WTC11 (cell line): ENCODE results near the gene SP2. TPM values are rescaled to one million over a fixed set of nuclear protein-coding genes. Genes with fewer than 3 reads are reported as not detected.

ENCODE experiments used
- ATAC-seq: fragments of 200-7000 bp; cut with Tn5 transposase; 2 replicates; pipeline ENCODE4 v1.10.0; 2021; ENCODE audit warnings: mild to moderate bottlenecking, moderate library complexity
- CTCF ChIA-PET: fragments of 300-600 bp; sonication (Branson Sonifier 250); formaldehyde crosslinking; loops from one replicate; lab custom pipeline; 2021; ENCODE audit warnings: antibody characterized with exemption; lab: Charles Lee
- POLR2A ChIA-PET: fragments of 350-600 bp; sonication (Branson Sonifier 250); formaldehyde crosslinking; loops from one replicate; lab custom pipeline; 2021; ENCODE audit warnings: antibody characterized with exemption; lab: Charles Lee
- DNase-seq: peaks from one replicate; pipeline ENCODE4 v3.0.0; 2021; ENCODE audit warnings: low spot score
- H3K27ac Mint-ChIP-seq: 2 replicates; pipeline ENCODE4 v1.8.0; 2021; ENCODE audit warnings: mixed read lengths
- H3K27me3 Mint-ChIP-seq: 2 replicates; pipeline ENCODE4 v1.8.0; 2021; ENCODE audit warnings: low read depth, mild to moderate bottlenecking, moderate library complexity, mixed read lengths
- H3K36me3 Mint-ChIP-seq: 2 replicates; pipeline ENCODE4 v1.8.0; 2021; ENCODE audit warnings: mixed read lengths
- H3K4me1 Mint-ChIP-seq: 2 replicates; pipeline ENCODE4 v1.8.0; 2022; ENCODE audit warnings: mixed read lengths
- H3K4me3 Mint-ChIP-seq: 2 replicates; pipeline ENCODE4 v1.8.0; 2021; ENCODE audit warnings: mild to moderate bottlenecking, moderate library complexity, mixed read lengths
- H3K9me3 Mint-ChIP-seq: 2 replicates; pipeline ENCODE4 v1.8.0; 2021; ENCODE audit warnings: mixed read lengths
- ARID4B ChIP-seq: sonication (generic); formaldehyde crosslinking; IDR thresholded peaks from 2 replicates; pipeline ENCODE4 v1.8.0; 2023; ENCODE audit warnings: missing genetic modification reagents, mild to moderate bottlenecking, borderline replicate concordance
- ATF1 ChIP-seq: sonication (generic); formaldehyde crosslinking; IDR thresholded peaks from 2 replicates; pipeline ENCODE4 v1.8.1; 2023; ENCODE audit warnings: mild to moderate bottlenecking, moderate library complexity, missing genetic modification reagents
- ATF6 ChIP-seq: sonication (generic); formaldehyde crosslinking; IDR thresholded peaks from 2 replicates; pipeline ENCODE4 v1.8.1; 2023; ENCODE audit warnings: mild to moderate bottlenecking, missing genetic modification reagents
- CREM ChIP-seq: sonication (generic); formaldehyde crosslinking; IDR thresholded peaks from 2 replicates; pipeline ENCODE4 v1.8.1; 2022; ENCODE audit warnings: mild to moderate bottlenecking, missing genetic modification reagents, moderate library complexity
- E2F1 ChIP-seq: sonication (generic); formaldehyde crosslinking; IDR thresholded peaks from 2 replicates; pipeline ENCODE4 v1.8.0; 2022; ENCODE audit warnings: mild to moderate bottlenecking, missing genetic modification reagents
- E2F4 ChIP-seq: sonication (generic); formaldehyde crosslinking; IDR thresholded peaks from 2 replicates; pipeline ENCODE4 v1.8.1; 2022; ENCODE audit warnings: low read depth, mild to moderate bottlenecking, moderate library complexity, missing genetic modification reagents, borderline replicate concordance
- E2F5 ChIP-seq: sonication (generic); formaldehyde crosslinking; IDR thresholded peaks from 2 replicates; pipeline ENCODE4 v1.8.1; 2022; ENCODE audit warnings: mild to moderate bottlenecking, moderate library complexity, missing genetic modification reagents
- ETV6 ChIP-seq: sonication (generic); formaldehyde crosslinking; IDR thresholded peaks from 2 replicates; pipeline ENCODE4 v1.8.1; 2022; ENCODE audit warnings: mild to moderate bottlenecking, missing genetic modification reagents
- FOXP1 ChIP-seq: sonication (generic); formaldehyde crosslinking; IDR thresholded peaks from 2 replicates; pipeline ENCODE4 v1.8.0; 2022; ENCODE audit warnings: missing genetic modification reagents, mild to moderate bottlenecking, moderate library complexity, borderline replicate concordance
- GABPB1 ChIP-seq: sonication (generic); formaldehyde crosslinking; IDR thresholded peaks from 2 replicates; pipeline ENCODE4 v1.8.1; 2023; ENCODE audit warnings: mild to moderate bottlenecking, missing genetic modification reagents
- JAZF1 ChIP-seq: fragments of 250-450 bp; sonication (Bioruptor Pico); IDR thresholded peaks from 2 replicates; pipeline ENCODE4 v1.9.0; 2021; ENCODE audit warnings: moderate library complexity, mild to moderate bottlenecking, inconsistent platforms
- NR2C2 ChIP-seq: sonication (generic); formaldehyde crosslinking; IDR thresholded peaks from 2 replicates; pipeline ENCODE4 v1.8.0; 2022; ENCODE audit warnings: mild to moderate bottlenecking, missing genetic modification reagents
- TCF7 ChIP-seq: sonication (generic); formaldehyde crosslinking; IDR thresholded peaks from 2 replicates; pipeline ENCODE4 v1.8.0; 2022; ENCODE audit warnings: mild to moderate bottlenecking, low read depth, missing genetic modification reagents, moderate library complexity
- TEAD4 ChIP-seq: sonication (generic); formaldehyde crosslinking; IDR thresholded peaks from 2 replicates; pipeline ENCODE4 v1.8.0; 2022; ENCODE audit warnings: mild to moderate bottlenecking, missing genetic modification reagents
- ZBTB21 ChIP-seq: sonication (generic); formaldehyde crosslinking; IDR thresholded peaks from 2 replicates; pipeline ENCODE4 v1.8.1; 2023; ENCODE audit warnings: mild to moderate bottlenecking, missing genetic modification reagents, borderline replicate concordance
- ZNF232 ChIP-seq: sonication (generic); formaldehyde crosslinking; IDR thresholded peaks from 2 replicates; pipeline ENCODE4 v1.8.0; 2022; ENCODE audit warnings: mild to moderate bottlenecking, missing genetic modification reagents
- ZNF317 ChIP-seq: sonication (generic); formaldehyde crosslinking; IDR thresholded peaks from 2 replicates; pipeline ENCODE4 v1.8.1; 2023; ENCODE audit warnings: low read depth, mild to moderate bottlenecking, moderate library complexity, missing genetic modification reagents, borderline replicate concordance
- ZNF512 ChIP-seq: sonication (generic); formaldehyde crosslinking; IDR thresholded peaks from 2 replicates; pipeline ENCODE4 v1.8.1; 2022; ENCODE audit warnings: missing genetic modification reagents, borderline replicate concordance
- ZSCAN18 ChIP-seq: fragments of 250-450 bp; sonication (Bioruptor Pico); IDR thresholded peaks from 2 replicates; pipeline ENCODE4 v2.1.2; 2022; ENCODE audit warnings: mild to moderate bottlenecking, moderate library complexity
- total RNA-seq: library from RNA; stranded (reverse); gene quantifications from 3 replicates; pipeline ENCODE4 v1.2.3, GENCODE V29; 2021

Gene SP2
- total RNA-seq, 1 experiment from 2014 or later: 9.9 TPM

GRCh38 chr17:47955497-47956461, 59.7 kb downstream of the SP2 start (continued):
- TF ChIP-seq ZSCAN18 (CRISPR knock-in tag) (no peak), TEAD4 (CRISPR knock-in tag) (no peak), GABPB1 (CRISPR knock-in tag) (no peak), E2F1 (CRISPR knock-in tag) (no peak)

- Mint-ChIP-seq H3K9me3 (peaks cover 5% of the 10 kb centered on the region; the same call in 1 of the 2 replicates), H3K36me3 (no peaks in the 10 kb centered on the region), H3K27me3 (peaks cover 13% of the 10 kb centered on the region), H3K27ac (peak overlapping the region; percentile 70; the same call in 1 of the 2 replicates), H3K4me1 (peaks cover 29% of the 10 kb centered on the region), H3K4me3 (peak overlapping the region; percentile 45)
- ATAC-seq (no peak), DNase-seq (no peak)
- ChIA-PET CTCF (interaction anchor here (0.8 to 7.0 kb wide), 18 partner anchors 9 to 116 kb away, joined by 3 to 119 read pairs (median 8); partner anchors contain the start of genes CDK5RAP3, PNPO, SCRN2 and SP2), POLR2A (interaction anchor here (1.0 to 1.6 kb wide), 2 partner anchors 14 to 62 kb away, joined by 3 to 10 read pairs; partner anchors contain the start of gene CDK5RAP3)
- TF ChIP-seq ZNF232 (CRISPR knock-in tag): no peak
- no peak for TF ChIP-seq JAZF1 (CRISPR knock-in tag)
- no peak for TF ChIP-seq ZBTB21
- TF ChIP-seq CREM (CRISPR knock-in tag): no peak
- no peak for TF ChIP-seq ZNF317 (CRISPR knock-in tag)
- no peak for TF ChIP-seq FOXP1 (CRISPR knock-in tag)
- no peak for TF ChIP-seq ARID4B (CRISPR knock-in tag)
- TF ChIP-seq TCF7 (CRISPR knock-in tag): no peak
- no peak for TF ChIP-seq NR2C2 (CRISPR knock-in tag)
- no peak for TF ChIP-seq ETV6 (CRISPR knock-in tag)
- no peak for TF ChIP-seq E2F5 (CRISPR knock-in tag)
- no peak for TF ChIP-seq ZNF512 (CRISPR knock-in tag)
- TF ChIP-seq E2F4 (CRISPR knock-in tag): no peak
- no peak for TF ChIP-seq ATF1 (CRISPR knock-in tag)
- no peak for TF ChIP-seq ATF6 (CRISPR knock-in tag)
Measured at GRCh38 chr17:47956791-47957590, 61.0 kb downstream of the SP2 start.
